Globus pallidus (tissue), 1 donor: Measurements from ENCODE around the gene RDH11.
A peak's percentile ranks its signal among the peaks of the same experiment; 100 is the strongest.
"Not testable (repeated sequence)": the region's sequence is repeated elsewhere in the genome, so short reads cannot be mapped to it uniquely, and the experiment has no call there.

Source experiments
- DNase-seq: peaks from one replicate; pipeline ENCODE4 v3.0.0-alpha.2; 2015; ENCODE audit warnings: low spot score

The RDH11 gene, protein sequence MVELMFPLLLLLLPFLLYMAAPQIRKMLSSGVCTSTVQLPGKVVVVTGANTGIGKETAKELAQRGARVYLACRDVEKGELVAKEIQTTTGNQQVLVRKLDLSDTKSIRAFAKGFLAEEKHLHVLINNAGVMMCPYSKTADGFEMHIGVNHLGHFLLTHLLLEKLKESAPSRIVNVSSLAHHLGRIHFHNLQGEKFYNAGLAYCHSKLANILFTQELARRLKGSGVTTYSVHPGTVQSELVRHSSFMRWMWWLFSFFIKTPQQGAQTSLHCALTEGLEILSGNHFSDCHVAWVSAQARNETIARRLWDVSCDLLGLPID

DNA sequence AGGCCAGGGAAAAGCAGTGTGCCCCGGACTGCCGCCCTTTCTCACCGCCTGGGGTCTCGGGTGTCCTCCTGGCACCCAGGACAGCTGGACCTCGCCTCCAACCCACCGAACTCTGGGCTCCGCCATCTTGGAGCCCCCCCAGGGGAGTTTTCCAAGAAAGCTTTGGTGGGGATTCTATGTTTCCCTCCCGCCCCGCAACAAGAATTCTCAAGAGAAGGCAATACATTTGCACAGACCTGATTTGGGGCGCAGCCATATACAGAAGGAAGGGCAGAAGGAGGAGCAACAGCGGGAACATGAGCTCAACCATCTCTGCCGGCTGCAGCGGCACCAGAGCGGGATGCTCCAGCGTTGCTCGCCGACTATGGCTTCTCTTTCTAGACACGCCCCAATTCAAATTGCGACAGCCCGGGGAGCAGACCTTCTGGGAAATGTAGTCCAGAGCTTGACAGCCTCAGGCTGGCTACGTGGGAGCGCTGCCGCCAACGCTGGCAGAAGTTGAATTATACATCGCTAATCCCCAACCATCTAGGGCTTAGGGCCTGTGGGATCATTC is at the start of gene RDH11:
RDH11 (minus strand) TSS at position 371 of the 556 bp plus-strand sequence; CDS start at position 310, 61 bp downstream.
- peak; percentile 90 for DNase-seq

DNA sequence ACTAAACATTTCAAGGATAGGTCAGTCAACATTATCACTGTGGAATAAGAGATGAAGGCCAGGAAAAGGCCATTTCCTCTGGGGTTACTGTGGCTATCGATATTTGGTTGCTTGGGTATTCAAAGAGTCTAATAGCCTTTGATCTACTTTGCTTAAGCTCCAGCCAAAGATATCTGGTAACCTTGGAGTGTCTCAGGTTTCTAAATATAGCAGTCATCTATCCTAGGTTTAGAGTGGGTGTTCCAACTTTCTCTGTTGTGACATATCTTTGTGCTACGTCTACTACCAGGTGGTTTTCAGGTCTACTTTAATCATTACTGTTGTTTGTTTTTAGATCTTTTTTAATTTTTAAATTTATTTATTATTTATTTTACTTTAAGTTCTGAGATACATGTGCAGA is 48.5 kb upstream of the RDH11 start:
- DNase-seq: no peak

GRCh38 chr14:67738740-67739504 is 43.4 kb upstream of the RDH11 start:
- DNase-seq: no peak

DNA sequence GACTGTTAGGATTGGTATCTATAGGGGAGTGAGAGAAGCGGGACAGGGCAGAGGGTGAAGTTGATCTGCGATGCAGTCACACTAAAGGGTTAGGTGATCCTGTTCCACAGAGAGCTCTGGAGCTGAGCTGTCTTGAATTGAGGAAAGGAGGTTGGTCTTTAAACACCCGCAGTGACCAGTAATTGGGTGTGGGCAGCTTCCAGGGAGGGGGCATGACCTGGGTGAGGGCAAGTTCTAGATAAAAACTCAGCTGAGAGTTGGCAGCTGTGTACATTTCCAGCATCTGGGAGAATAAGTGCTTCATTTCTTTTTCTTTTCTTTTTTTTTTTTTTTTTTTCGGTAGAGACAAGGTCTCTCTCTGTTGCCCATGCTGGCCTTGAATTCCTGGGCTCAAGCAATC is 41.2 kb upstream of the RDH11 start:
- no peak for DNase-seq

DNA sequence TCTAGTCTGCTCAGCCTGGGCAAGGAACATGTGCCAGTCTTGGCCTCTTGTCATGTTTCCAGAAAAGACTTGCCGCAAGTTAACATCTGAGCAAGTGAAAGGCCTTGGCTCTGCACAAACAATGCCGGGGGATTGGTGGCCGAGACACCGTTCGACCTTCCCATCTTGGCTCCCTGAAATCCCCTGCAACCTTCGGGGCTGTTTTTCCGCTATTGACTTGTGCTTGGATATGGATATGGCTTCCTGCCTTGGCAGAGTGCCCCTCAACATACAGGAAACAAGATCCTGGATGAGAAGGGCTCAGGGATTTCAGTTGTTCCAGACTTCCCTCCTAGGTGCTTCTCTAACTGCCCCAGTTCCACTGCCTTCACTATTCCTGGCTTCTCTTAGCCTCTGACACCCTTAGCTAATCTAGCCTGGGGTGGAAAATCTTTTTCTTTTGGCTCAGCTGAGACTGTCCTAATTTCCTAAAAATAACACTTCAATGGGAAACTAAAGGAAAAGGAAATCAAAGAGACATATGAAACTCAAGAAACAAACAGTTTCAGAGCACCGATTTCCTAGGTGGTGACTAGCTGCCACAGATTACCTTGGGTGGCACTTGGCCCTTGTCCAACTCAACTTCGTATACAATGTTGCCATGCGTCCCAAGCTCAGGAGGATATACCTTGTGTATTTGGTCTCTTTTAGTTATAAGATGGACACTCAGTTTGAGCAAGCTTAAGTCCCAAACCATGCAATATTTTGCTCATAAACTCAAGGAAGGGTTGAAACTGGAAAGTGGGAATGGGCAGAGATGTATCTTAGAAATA is 40.0 kb upstream of the RDH11 start:
- no peak for DNase-seq

DNA sequence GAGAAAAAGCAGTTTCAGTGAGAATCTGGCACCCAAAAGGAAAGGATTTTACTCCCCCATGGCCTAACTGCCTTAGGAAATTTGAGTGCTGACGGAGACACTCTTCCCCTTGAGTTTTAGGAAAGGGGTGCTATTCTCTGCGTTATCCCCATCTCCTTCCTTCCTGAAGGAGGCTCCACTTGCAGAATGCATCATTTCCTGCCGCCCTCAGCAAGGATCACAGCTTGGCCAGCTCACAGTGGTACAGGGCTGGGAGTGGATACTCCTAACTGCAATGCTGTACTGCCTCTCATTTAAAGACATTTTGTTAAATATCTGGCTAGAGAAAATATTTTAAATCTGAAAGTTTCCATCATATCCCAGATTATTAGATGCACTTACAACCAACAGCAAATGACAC is 39.1 kb upstream of the RDH11 start:
- no peak for DNase-seq

- DNase-seq: no peak
Observed at GRCh38 chr14:67733616-67734015, 38.1 kb upstream of the RDH11 start.

- DNase-seq: no peak
Observed at GRCh38 chr14:67729072-67729885, 33.7 kb upstream of the RDH11 start.

- DNase-seq: no peak
Observed at GRCh38 chr14:67728258-67728657, 32.7 kb upstream of the RDH11 start.

- no peak for DNase-seq
Observed at GRCh38 chr14:67727361-67727760, 31.8 kb upstream of the RDH11 start.

- DNase-seq: no peak
Observed at GRCh38 chr14:67725171-67725570, 29.6 kb upstream of the RDH11 start.

DNA sequence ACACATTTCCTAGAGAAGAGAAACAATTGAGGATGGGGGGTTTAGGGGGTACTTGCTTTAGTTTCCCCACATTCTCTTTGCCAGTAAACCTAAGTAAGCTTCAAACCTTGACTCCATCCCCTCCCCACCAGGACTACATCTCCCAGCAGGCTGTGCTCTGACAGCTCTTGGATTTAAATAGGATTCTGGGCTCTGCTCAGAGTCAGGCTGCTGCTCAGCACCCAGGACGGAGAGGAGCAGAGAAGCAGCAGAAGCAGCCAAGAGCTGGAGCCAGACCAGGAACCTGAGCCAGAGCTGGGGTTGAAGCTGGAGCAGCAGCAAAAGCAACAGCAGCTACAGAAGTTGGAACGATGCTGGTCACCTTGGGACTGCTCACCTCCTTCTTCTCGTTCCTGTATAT is 26.7 kb upstream of the RDH11 start:
- peak; percentile 39 for DNase-seq

DNA sequence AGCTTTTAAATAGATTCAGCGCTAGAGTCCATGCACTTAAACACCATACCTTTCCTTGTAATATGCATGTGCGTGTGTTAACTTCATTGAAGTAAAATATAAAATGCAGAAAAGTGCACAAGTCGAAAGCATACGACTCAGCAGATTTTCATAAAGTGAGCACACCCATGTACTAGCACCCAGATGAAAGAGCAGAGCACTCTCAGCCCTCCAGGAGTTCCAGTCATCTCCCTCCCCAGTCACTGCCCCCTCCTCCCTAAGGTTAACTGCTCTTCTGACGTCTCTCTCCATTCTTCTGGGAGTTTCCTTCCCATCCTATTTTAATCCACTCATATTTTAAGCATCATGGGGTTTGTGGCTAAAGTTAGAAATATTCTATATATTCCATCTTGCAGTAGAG is 26.3 kb upstream of the RDH11 start:
- no peak for DNase-seq

DNA sequence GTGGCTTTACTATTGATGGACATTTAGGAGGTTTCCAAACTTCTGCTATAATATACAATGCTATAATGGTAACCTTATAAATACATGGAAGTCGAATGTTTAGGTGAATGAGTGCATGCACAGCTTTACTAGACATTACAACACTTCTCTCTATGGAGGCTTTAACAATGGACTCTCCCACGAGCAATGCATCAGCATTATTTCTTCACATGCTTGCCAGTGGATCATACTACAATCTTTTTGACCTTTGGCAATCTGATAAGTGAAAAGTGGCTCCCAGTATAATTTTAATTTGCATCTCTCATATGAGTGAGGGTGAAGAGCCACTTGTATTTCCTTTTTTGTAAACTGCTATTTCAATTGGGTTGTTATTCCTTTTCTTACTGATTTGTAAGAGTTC is 24.3 kb upstream of the RDH11 start:
- no peak for DNase-seq

GRCh38 chr14:67719385-67719784 is 23.8 kb upstream of the RDH11 start:
- DNase-seq: not testable (repeated sequence)

DNA sequence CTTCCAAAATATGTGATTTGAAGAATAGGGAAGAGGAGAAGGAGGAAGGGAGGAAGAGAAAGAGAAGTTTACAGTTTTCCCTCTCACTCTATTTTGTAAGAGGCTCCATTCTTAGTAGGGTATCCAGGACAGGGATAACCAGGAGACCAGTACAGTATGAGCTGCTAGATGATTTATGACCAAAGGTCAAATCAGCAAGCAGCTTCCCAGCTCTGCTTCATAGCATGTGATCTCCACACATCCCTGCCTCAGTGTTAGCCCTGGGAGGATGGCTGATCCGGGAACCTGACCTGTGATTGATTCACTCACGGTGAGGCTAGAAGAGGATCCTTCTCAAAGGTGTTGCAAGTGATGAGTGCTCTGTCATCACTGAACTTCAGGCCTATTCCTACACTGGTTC is 22.7 kb upstream of the RDH11 start:
- no peak for DNase-seq

DNA sequence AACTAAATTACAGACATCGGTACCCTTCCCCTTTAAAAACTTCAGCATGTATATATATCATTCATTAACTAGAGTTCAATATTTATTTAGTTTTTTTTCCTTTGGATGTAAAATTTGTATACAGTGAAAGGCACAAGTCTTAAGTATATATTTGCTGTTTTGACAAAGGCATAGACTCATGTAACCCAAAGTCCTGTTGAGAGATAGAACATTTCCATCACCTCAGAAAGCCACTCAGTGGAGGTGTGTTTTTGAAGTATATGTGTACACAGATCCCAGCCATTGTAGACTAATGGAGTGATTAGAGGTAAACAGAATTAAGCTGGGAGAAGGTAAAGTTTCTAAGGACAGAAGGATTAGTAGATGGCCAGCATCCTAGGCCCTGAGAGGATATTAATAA is 21.5 kb upstream of the RDH11 start:
- DNase-seq: no peak

GRCh38 chr14:67710209-67710608 is 14.6 kb upstream of the RDH11 start:
- DNase-seq: no peak

DNA sequence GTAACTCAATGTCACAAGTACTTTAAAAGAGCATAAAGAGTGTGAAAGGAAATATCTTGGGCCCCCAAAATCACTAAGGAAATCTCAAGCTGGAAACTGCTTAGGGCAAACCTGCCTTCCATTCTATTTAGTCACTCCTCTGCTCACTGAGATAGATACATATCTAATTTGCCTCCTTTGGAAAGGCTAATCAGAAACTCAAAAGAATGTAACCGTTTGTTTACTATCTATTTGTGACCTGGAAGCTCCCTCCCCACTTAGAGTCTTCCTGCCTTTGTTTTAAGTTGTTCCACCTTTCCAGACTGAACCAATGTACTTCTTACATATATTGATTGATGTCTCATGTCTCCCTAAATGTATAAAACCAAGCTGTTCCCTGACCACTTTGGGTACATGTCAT is 14.2 kb upstream of the RDH11 start:
- not testable (repeated sequence) for DNase-seq

- DNase-seq: not testable (repeated sequence)
Observed at GRCh38 chr14:67709346-67709745, 13.8 kb upstream of the RDH11 start.

DNA sequence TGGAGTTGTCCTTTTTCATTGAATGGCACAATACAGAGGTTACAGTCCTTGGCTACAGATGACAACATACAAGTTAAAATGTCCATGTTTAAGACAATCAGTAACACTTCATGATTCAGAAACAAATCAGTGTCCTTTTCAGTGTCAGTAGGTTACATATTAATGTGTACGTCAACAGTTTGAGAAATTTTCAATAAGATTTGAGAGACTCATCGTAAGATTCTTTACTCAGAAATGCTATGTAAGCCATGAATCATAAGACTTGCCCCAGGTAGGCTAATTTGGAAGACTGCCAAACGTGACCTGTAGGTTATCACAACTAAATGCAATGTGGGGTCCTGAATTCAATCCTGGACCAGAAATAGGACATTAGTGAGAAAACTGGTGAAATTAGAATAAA is 9.6 kb upstream of the RDH11 start:
- peak; percentile 8 for DNase-seq
